A549 (cell line): ENCODE measurements around the gene OR4F6.

Experiments used
- CHD4 ChIP-seq: fragments of 200-600 bp; sonication (generic); IDR thresholded peaks from 2 replicates; pipeline ENCODE4 v1.6.1; 2016; ENCODE audit warnings: antibody characterized with exemption, mild to moderate bottlenecking, borderline replicate concordance
- CTCF ChIP-seq: fragments of >200 bp; sonication (Bioruptor Twin); formaldehyde crosslinking; IDR thresholded peaks from 3 replicates; pipeline ENCODE4 v1.5.1; 2016
- HDAC2 ChIP-seq: fragments of 200-600 bp; sonication (generic); IDR thresholded peaks from 2 replicates; pipeline ENCODE4 v1.6.1; 2016
- HES2 ChIP-seq: fragments of >200 bp; sonication (Bioruptor Twin); formaldehyde crosslinking; IDR thresholded peaks from 2 replicates; pipeline ENCODE4 v1.6.1; 2016
- MYC ChIP-seq: IDR thresholded peaks from 2 replicates; pipeline ENCODE4 v1.6.1; 2012; ENCODE audit warnings: mild to moderate bottlenecking, inconsistent platforms, low read length, improper control_type of control experiment, borderline replicate concordance
- NFE2L2 ChIP-seq: fragments of 150-350 bp; conservative IDR thresholded peaks from 2 replicates; pipeline ENCODE4 v1.6.1; 2014; ENCODE audit warnings: low read length
- POLR2A ChIP-seq: IDR thresholded peaks from 2 replicates; pipeline ENCODE4 v1.6.1; 2012; ENCODE audit warnings: mild to moderate bottlenecking, low read length
- RFX5 ChIP-seq: fragments of 450-650 bp; IDR thresholded peaks from 2 replicates; pipeline ENCODE4 v1.7.1; 2014; ENCODE audit warnings: antibody characterized with exemption, mild to moderate bottlenecking, moderate library complexity

- TF ChIP-seq MYC (no peak), POLR2A (no peak), HDAC2 (no peak), CHD4 (no peak), HES2 (no peak), RFX5 (no peak), NFE2L2 (no peak), CTCF (no peak)
Measured at GRCh38 chr15:101844916-101845315, 41.6 kb downstream of the OR4F6 start.
